CD4-positive, alpha-beta T cell (primary cell): Measurements from ENCODE around the gene UNC13B. TPM values are rescaled to one million over a fixed set of nuclear protein-coding genes. Genes with fewer than 3 reads are reported as not detected.

Source experiments
- ATAC-seq: fragments of 200-7000 bp; cut with Tn5 transposase; one replicate; pipeline ENCODE4 v1.10.0; 2022; ENCODE audit warnings: mild to moderate bottlenecking; ENCODE audit not compliant: poor library complexity
- CTCF ChIA-PET: fragments of 350-600 bp; sonication (Branson Sonifier 250); formaldehyde crosslinking; loops from one replicate; lab custom pipeline; 2021; ENCODE audit warnings: antibody characterized with exemption, inconsistent platforms; lab: Charles Lee
- POLR2A ChIA-PET: fragments of 350-600 bp; sonication (Branson Sonifier 250); formaldehyde crosslinking; loops from one replicate; lab custom pipeline; 2021; ENCODE audit warnings: antibody characterized with exemption, inconsistent platforms; lab: Charles Lee
- DNase-seq, 14 experiments: peaks; one replicate each; pipeline ENCODE4 v3.0.0-alpha.2; 2013 to 2020; ENCODE audit warnings: mixed read lengths in 2 of 14
- H3K27ac ChIP-seq, 2 donors: one replicate each; pipeline versions ENCODE4 v1.5.1 to v1.7.0; 2013; ENCODE audit warnings: low read length in 2 of 2, low read depth in 1 of 2, mild to moderate bottlenecking in 1 of 2
- H3K27me3 ChIP-seq, 2 experiments: 1 replicate in 1 of 2; 2 replicates in 1 of 2; pipeline versions ENCODE4 v1.6.1 to v1.7.0; 2013; ENCODE audit warnings: low read length in 2 of 2, control low read depth in 1 of 2, mild to moderate bottlenecking in 1 of 2, moderate library complexity in 1 of 2; ENCODE audit not compliant: insufficient read depth in 2 of 2, control insufficient read depth in 1 of 2
- H3K36me3 ChIP-seq: one replicate; pipeline ENCODE4 v1.6.1; 2013; ENCODE audit warnings: low read length, control low read depth; ENCODE audit not compliant: insufficient read depth
- H3K4me1 ChIP-seq: one replicate; pipeline ENCODE4 v1.6.1; 2013; ENCODE audit warnings: low read length, control low read depth; ENCODE audit not compliant: insufficient read depth
- H3K4me3 ChIP-seq: one replicate; pipeline ENCODE4 v1.5.1; 2013; ENCODE audit warnings: mild to moderate bottlenecking, low read length, moderate library complexity
- H3K9me3 ChIP-seq, 2 experiments: 1 replicate in 1 of 2; 2 replicates in 1 of 2; pipeline versions ENCODE4 v1.6.1 to v1.7.0; 2013; ENCODE audit warnings: low read length in 2 of 2, mild to moderate bottlenecking in 2 of 2, control low read depth in 1 of 2, moderate library complexity in 1 of 2; ENCODE audit not compliant: control insufficient read depth in 1 of 2, insufficient read depth in 1 of 2
- H3K27ac Mint-ChIP-seq: one replicate; pipeline ENCODE4 v1.8.0; 2020; ENCODE audit warnings: mixed read lengths
- H3K27me3 Mint-ChIP-seq: one replicate; pipeline ENCODE4 v1.8.0; 2021; ENCODE audit warnings: mixed read lengths
- H3K36me3 Mint-ChIP-seq: one replicate; pipeline ENCODE4 v1.8.0; 2021; ENCODE audit warnings: low read depth, mixed read lengths
- H3K4me1 Mint-ChIP-seq: one replicate; pipeline ENCODE4 v1.8.0; 2021; ENCODE audit warnings: low read depth, mixed read lengths
- H3K4me3 Mint-ChIP-seq: one replicate; pipeline ENCODE4 v1.8.0; 2020; ENCODE audit warnings: mild to moderate bottlenecking, mixed read lengths
- H3K9me3 Mint-ChIP-seq: one replicate; pipeline ENCODE4 v1.8.0; 2020; ENCODE audit warnings: mixed read lengths
- intact Hi-C, 2 experiments: fragments of 100-400 bp; cut with DNase I in 1 of 2; cut with micrococcal nuclease in 1 of 2; formaldehyde crosslinking; loops; one replicate each; pipeline versions ENCODE4 v1.15.1 to v1.9.0; 2023 to 2025; cut with DNase I, micrococcal nuclease
- total RNA-seq, 174 experiments: library from RNA in 2 of 174; stranded (reverse) in 2 of 174; gene quantifications; one replicate each; pipeline ENCODE4 v1.2.3 and lab custom pipeline; 2021 to 2026
- TF ChIP-seq, protein P1 (sequence below): fragments of 200-600 bp; IDR thresholded peaks from one replicate; pipeline ENCODE4 v1.8.0; 2022; ENCODE audit warnings: antibody characterized with exemption, mild to moderate bottlenecking

Gene UNC13B
- total RNA-seq, 2 experiments from 2014 or later: 0.38 to 0.84 TPM

DNA sequence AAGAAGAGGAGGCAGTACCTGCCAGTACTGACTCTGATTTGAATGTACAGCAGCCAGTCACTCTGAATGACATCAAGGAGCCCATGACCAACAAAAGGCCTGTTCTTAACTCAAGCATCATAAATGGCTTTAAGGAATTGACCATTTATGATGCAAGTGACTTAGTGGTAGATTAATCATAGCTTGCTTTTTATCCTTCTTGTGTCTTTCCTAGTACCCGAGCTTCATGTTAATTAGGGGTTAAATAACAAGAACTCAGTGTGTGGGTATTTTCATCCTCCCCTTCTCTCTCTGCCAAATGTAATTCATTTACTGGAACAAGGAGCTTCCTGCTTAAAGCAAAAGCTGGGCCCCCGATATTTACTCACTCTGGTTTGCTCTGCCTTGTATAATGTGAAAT, 146.5 kb downstream of the UNC13B start:
- ChIA-PET POLR2A (no interaction called here), CTCF (no interaction called here)
- DNase-seq (no peak), ATAC-seq (no peak)
- H3K4me1 Mint-ChIP-seq: no peaks in the 10 kb centered on the region
- no peak overlapping the region for H3K4me3 ChIP-seq
- H3K9me3 Mint-ChIP-seq: no peaks in the 10 kb centered on the region
- TF ChIP-seq, protein P1, sequence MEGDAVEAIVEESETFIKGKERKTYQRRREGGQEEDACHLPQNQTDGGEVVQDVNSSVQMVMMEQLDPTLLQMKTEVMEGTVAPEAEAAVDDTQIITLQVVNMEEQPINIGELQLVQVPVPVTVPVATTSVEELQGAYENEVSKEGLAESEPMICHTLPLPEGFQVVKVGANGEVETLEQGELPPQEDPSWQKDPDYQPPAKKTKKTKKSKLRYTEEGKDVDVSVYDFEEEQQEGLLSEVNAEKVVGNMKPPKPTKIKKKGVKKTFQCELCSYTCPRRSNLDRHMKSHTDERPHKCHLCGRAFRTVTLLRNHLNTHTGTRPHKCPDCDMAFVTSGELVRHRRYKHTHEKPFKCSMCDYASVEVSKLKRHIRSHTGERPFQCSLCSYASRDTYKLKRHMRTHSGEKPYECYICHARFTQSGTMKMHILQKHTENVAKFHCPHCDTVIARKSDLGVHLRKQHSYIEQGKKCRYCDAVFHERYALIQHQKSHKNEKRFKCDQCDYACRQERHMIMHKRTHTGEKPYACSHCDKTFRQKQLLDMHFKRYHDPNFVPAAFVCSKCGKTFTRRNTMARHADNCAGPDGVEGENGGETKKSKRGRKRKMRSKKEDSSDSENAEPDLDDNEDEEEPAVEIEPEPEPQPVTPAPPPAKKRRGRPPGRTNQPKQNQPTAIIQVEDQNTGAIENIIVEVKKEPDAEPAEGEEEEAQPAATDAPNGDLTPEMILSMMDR: no peak
- peaks cover 2 to 17% of the 10 kb centered on the region in 2 experiments for H3K27me3 ChIP-seq
- H3K4me1 ChIP-seq: no peaks in the 10 kb centered on the region
- peaks cover 55% of the 10 kb centered on the region for H3K27me3 Mint-ChIP-seq
- no peak overlapping the region for H3K4me3 Mint-ChIP-seq
- H3K36me3 ChIP-seq: no peaks in the 10 kb centered on the region
- H3K9me3 ChIP-seq: no peaks in the 10 kb centered on the region
- no peak overlapping the region for H3K27ac ChIP-seq
- intact Hi-C loops: no loop called here
- H3K36me3 Mint-ChIP-seq: no peaks in the 10 kb centered on the region
- no peak overlapping the region for H3K27ac Mint-ChIP-seq

DNA sequence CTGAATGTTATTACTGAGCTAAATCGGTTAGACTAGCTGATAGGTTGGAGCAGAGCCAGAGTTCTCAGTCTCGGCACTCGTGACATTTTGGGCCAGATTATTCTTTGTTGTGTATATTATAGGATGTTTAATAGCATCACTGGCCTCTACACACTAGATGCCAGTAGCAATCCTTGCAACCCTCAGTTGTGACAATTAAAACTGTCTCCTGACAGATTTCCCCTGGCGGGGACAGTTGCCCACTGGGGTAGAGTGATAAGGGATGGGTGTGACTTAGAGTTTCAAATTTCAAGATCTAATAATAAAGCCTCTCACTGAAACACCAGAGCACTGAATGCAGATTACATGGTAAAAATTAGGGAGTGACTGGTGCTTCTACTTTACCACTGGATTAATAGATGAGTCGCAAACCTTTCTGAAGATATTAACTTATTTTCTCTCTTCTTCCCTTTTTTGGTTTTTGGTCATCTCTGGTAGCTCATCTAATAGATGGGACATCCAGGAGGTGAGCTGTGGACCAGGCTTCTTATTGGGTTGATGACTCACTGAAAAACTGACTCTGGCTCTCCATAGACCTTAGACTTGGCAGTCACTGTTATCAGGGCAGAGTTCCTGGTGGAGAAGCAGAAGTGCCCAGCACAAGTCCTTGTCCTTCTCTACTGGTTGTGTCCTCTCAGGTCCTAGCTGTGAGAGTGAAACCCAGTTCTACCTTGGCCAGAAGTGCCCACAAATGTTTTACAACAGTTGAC, 150.3 kb downstream of the UNC13B start:
- Mint-ChIP-seq H3K4me1 (no peaks in the 10 kb centered on the region), H3K27ac (no peak overlapping the region), H3K9me3 (no peaks in the 10 kb centered on the region), H3K27me3 (peaks cover 18% of the 10 kb centered on the region), H3K4me3 (no peak overlapping the region), H3K36me3 (no peaks in the 10 kb centered on the region)
- TF ChIP-seq, protein P1: no peak
- no peak for ATAC-seq
- H3K4me1 ChIP-seq: no peaks in the 10 kb centered on the region
- ChIA-PET POLR2A (no interaction called here), CTCF (no interaction called here)
- no peak for DNase-seq
- H3K4me3 ChIP-seq: no peak overlapping the region
- intact Hi-C loops: no loop called here
- no peaks in the 10 kb centered on the region for H3K36me3 ChIP-seq
- peaks cover 1 to 4% of the 10 kb centered on the region in 2 experiments for H3K27me3 ChIP-seq
- no peaks in the 10 kb centered on the region for H3K9me3 ChIP-seq
- H3K27ac ChIP-seq: no peak overlapping the region

DNA sequence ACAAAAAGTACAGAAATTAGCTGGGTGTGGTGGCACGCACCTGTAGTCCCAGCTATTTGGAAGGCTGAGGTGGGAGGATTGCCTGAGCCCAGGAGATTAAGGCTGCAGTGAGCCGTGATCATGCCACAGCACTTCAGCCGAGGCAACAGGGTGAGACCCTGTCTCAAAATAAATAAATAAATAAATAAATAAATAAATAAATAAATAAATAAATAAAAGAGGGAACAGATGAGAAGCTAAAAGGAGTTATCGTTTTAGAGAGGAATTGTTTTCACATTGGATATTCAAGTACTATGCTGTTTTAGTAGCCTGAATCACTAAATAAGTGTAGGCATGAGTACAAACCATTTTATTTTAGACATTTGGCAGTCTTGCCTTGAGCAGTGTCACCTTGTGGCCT, 151.7 kb downstream of the UNC13B start:
- Mint-ChIP-seq H3K4me1 (no peaks in the 10 kb centered on the region), H3K9me3 (peaks cover under 1% of the 10 kb centered on the region), H3K36me3 (no peaks in the 10 kb centered on the region), H3K4me3 (no peak overlapping the region), H3K27me3 (peaks cover 5% of the 10 kb centered on the region), H3K27ac (no peak overlapping the region)
- DNase-seq (no peak), ATAC-seq (no peak)
- CTCF ChIA-PET: no interaction called here
- TF ChIP-seq, protein P1: no peak
- no peak overlapping the region for H3K4me3 ChIP-seq
- H3K36me3 ChIP-seq: no peaks in the 10 kb centered on the region
- POLR2A ChIA-PET: no interaction called here
- H3K27ac ChIP-seq: no peak overlapping the region
- no peaks in the 10 kb centered on the region for H3K4me1 ChIP-seq
- no peaks in the 10 kb centered on the region for H3K9me3 ChIP-seq
- no peaks in the 10 kb centered on the region for H3K27me3 ChIP-seq
- intact Hi-C loops: no loop called here
